ENCODE data around the gene ANKRD13B.

Gene ANKRD13B

DNA sequence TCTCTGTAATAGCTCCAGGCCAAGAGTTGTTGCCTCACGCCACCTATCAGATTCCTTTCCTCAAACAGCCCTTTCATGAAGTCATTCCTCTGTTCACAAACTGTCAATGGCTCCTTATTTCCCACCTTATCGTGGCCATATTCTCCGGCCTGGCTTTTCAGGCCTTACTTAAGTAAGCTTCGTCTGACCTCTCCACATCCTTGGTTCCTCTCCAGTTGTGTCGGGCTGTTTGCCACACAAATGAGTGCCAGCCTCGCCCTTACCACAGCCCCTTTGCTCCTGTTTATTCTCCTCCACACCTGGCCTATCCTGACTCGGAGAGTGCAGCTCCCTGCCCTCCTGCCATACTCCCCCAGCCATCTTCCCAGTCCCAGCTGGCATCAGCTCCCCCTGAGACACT lies 22.4 kb upstream of the ANKRD13B start:
- no peak for TF ChIP-seq ZFX (IDR thresholded peaks at IDR 0.05)
- TF ChIP-seq, protein P1, sequence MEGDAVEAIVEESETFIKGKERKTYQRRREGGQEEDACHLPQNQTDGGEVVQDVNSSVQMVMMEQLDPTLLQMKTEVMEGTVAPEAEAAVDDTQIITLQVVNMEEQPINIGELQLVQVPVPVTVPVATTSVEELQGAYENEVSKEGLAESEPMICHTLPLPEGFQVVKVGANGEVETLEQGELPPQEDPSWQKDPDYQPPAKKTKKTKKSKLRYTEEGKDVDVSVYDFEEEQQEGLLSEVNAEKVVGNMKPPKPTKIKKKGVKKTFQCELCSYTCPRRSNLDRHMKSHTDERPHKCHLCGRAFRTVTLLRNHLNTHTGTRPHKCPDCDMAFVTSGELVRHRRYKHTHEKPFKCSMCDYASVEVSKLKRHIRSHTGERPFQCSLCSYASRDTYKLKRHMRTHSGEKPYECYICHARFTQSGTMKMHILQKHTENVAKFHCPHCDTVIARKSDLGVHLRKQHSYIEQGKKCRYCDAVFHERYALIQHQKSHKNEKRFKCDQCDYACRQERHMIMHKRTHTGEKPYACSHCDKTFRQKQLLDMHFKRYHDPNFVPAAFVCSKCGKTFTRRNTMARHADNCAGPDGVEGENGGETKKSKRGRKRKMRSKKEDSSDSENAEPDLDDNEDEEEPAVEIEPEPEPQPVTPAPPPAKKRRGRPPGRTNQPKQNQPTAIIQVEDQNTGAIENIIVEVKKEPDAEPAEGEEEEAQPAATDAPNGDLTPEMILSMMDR (conservative IDR thresholded peaks at IDR 0.05): no peak
- H3K27ac ChIP-seq: no peak overlapping the region

GRCh38 chr17:29571486-29571882 lies 21.4 kb upstream of the ANKRD13B start:
- TF ChIP-seq, protein P1 (conservative IDR thresholded peaks at IDR 0.05): no peak
- TF ChIP-seq ZFX (IDR thresholded peaks at IDR 0.05): no peak
- H3K27ac ChIP-seq: no peak overlapping the region

GRCh38 chr17:29571883-29572681 lies 20.9 kb upstream of the ANKRD13B start:
- TF ChIP-seq, protein P1 (conservative IDR thresholded peaks at IDR 0.05): no peak
- TF ChIP-seq ZFX (IDR thresholded peaks at IDR 0.05): no peak
- H3K27ac ChIP-seq: no peak overlapping the region

DNA sequence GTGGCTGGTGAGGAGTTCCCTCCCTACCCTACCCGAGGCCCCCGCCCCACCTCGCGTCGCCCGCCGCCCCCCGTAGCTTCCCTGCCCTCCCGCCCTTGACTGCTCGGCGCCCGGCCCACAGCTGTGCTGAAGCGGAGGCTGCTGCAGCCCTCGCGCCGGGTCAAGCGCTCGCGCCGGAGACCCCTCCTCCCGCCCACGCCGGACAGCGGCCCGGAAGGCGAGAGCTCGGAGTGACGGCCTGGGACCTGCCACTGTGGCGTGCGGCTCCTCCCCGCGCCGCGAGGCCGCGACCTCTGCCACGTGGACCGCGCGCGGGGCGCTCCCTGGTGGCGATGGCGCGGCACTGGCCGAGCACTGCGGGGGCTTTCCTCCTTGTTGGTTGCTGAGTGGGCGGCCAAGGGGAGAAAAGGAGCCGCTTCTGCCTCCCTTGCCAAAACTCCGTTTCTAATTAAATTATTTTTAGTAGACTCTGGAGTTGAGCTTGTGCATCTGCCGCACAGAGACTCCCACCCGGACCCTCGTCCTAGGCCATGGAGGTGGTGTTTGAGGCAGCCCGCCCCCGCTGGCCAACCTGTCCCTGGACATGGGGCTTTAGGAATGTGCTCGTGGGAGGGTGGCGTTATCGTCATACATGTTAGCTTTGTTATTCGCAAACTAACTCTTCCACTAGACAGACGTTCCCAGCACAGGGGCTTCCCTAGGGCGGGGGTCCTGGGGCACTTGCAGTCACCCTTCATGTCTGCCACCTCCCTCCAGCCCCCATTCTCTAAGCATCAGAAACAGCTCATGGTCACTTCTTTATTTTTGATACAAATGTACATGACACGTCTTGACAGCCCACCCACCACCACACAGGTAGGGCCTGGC lies 20.0 kb upstream of the ANKRD13B start:
- no peak for TF ChIP-seq ZFX (IDR thresholded peaks at IDR 0.05)
- TF ChIP-seq, protein P1 (conservative IDR thresholded peaks at IDR 0.05): no peak; the same call in 1 of the 2 replicates
- H3K27ac ChIP-seq: no peak overlapping the region

DNA sequence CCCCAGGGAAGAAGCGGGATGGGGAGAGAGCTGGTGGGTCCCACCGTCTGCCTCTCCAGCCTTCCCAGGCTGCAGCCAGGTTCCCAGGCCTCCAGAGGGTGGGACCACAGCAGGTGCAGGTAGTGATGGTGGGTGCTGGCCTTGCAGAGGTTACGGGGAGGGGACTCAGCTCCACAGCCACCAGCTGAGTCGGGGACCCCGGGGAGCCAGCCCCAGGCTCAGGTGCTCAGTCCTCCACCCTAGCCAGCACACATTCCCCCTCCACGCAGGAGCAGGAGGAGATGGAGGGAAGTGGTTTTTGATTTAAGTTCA lies 19.4 kb upstream of the ANKRD13B start:
- TF ChIP-seq, protein P1 (conservative IDR thresholded peaks at IDR 0.05): no peak
- no peak for TF ChIP-seq ZFX (IDR thresholded peaks at IDR 0.05)

GRCh38 chr17:29573871-29574731 lies 18.8 kb upstream of the ANKRD13B start:
- H3K27ac ChIP-seq: no peak overlapping the region
- TF ChIP-seq ZFX (IDR thresholded peaks at IDR 0.05): no peak
- TF ChIP-seq, protein P1 (conservative IDR thresholded peaks at IDR 0.05): no peak

More for the DNA sequence above, 19.4 kb upstream of the ANKRD13B start:
- no peak overlapping the region for H3K27ac ChIP-seq
